ENCODE results near the gene MAPKAP1. TPM values are rescaled to one million over a fixed set of nuclear protein-coding genes. Genes with fewer than 3 reads are reported as not detected.

Gene MAPKAP1
- total RNA-seq, 1 donor from 2014 or later: 76.9 TPM

DNA sequence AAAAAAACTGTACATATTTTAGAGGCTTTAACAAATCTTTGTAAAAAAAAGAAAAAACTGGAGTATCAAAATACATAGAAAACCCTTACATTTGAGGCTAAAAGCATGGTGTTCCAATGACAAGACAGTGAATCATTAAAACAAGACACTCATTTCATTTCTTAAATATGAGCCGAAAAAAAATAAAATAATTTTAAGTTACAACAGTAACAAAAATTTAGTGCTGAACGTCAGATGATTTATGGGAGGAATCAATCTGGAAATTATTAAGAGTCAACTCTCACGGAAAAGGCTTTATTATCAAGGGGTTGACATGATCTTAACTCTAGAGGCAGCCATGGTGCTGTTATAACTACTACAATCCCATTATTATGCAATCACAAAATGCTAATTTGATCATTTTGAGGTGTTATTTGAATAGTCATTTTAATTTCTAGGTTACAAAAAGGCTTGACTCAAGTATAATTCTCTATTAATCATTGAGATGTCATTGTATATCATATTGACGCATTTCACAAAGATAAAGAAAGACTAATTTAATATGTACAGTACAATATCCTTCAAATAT lies 51.9 kb downstream of the MAPKAP1 start:
- H3K4me1 Mint-ChIP-seq (ENCODE audit: unreplicated experiment): peaks cover 34% of the 10 kb centered on the region
- DNase-seq (ENCODE audit: extremely low spot score, unreplicated experiment): no peak
- no peaks in the 10 kb centered on the region for H3K9me3 Mint-ChIP-seq (ENCODE audit: unreplicated experiment)
- peaks cover 5% of the 10 kb centered on the region for H3K36me3 Mint-ChIP-seq (ENCODE audit: unreplicated experiment)
- H3K27ac Mint-ChIP-seq (ENCODE audit: unreplicated experiment): peak overlapping the region; percentile 76
- no peaks in the 10 kb centered on the region for H3K27me3 Mint-ChIP-seq (ENCODE audit: unreplicated experiment)
- TF ChIP-seq, protein P1, sequence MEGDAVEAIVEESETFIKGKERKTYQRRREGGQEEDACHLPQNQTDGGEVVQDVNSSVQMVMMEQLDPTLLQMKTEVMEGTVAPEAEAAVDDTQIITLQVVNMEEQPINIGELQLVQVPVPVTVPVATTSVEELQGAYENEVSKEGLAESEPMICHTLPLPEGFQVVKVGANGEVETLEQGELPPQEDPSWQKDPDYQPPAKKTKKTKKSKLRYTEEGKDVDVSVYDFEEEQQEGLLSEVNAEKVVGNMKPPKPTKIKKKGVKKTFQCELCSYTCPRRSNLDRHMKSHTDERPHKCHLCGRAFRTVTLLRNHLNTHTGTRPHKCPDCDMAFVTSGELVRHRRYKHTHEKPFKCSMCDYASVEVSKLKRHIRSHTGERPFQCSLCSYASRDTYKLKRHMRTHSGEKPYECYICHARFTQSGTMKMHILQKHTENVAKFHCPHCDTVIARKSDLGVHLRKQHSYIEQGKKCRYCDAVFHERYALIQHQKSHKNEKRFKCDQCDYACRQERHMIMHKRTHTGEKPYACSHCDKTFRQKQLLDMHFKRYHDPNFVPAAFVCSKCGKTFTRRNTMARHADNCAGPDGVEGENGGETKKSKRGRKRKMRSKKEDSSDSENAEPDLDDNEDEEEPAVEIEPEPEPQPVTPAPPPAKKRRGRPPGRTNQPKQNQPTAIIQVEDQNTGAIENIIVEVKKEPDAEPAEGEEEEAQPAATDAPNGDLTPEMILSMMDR (IDR thresholded peaks at IDR 0.05): no peak
- H3K4me3 Mint-ChIP-seq (ENCODE audit: unreplicated experiment): no peak overlapping the region

DNA sequence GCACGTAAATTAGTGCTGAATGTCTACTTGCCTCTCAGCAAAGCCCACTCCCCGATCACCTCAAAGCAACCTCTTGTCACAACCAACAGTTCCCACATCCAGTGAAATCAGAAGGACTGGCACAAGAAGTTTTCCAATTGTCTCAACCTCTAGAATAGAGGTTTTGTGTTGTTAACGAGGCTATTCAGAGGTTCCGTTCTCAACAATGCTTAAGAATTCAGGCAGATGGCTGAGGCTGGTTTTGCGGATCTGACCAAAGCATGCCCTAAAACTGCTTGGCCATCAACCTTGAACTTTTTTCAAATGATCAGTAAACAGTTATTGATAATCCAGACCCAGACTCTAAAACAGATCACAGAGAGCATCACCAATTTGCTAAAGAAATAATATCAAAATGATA lies 52.9 kb downstream of the MAPKAP1 start:
- DNase-seq (ENCODE audit: extremely low spot score, unreplicated experiment): no peak
- Mint-ChIP-seq H3K27ac (ENCODE audit: unreplicated experiment) (no peak overlapping the region), H3K27me3 (ENCODE audit: unreplicated experiment) (no peaks in the 10 kb centered on the region), H3K4me1 (ENCODE audit: unreplicated experiment) (peaks cover 44% of the 10 kb centered on the region), H3K4me3 (ENCODE audit: unreplicated experiment) (no peak overlapping the region), H3K9me3 (ENCODE audit: unreplicated experiment) (no peaks in the 10 kb centered on the region), H3K36me3 (ENCODE audit: unreplicated experiment) (peaks cover 5% of the 10 kb centered on the region)
- TF ChIP-seq, protein P1 (IDR thresholded peaks at IDR 0.05): no peak

DNA sequence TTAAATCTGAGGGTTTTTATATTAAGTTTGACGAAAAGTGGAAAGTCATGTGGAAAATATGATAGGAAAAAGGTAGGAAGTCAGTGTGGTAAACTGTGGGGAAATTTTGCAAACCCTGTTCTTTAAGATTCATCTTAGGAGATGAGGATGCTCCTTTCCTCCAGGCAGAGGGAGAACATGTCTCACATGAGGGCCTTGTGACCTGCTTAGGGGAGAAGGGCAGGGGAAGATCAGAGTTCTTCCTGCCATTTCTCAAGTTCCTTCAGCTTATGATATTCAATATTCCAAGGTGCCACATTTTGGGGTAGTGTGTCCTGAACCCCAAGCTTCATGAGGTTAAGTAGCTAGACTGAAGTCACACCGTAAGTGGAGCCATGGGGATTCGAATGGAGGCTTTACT lies 53.7 kb downstream of the MAPKAP1 start:
- Mint-ChIP-seq H3K4me1 (ENCODE audit: unreplicated experiment) (peaks cover 45% of the 10 kb centered on the region), H3K36me3 (ENCODE audit: unreplicated experiment) (peaks cover 5% of the 10 kb centered on the region), H3K4me3 (ENCODE audit: unreplicated experiment) (no peak overlapping the region), H3K27ac (ENCODE audit: unreplicated experiment) (no peak overlapping the region), H3K9me3 (ENCODE audit: unreplicated experiment) (no peaks in the 10 kb centered on the region), H3K27me3 (ENCODE audit: unreplicated experiment) (no peaks in the 10 kb centered on the region)
- no peak for DNase-seq (ENCODE audit: extremely low spot score, unreplicated experiment)
- TF ChIP-seq, protein P1 (IDR thresholded peaks at IDR 0.05): no peak

DNA sequence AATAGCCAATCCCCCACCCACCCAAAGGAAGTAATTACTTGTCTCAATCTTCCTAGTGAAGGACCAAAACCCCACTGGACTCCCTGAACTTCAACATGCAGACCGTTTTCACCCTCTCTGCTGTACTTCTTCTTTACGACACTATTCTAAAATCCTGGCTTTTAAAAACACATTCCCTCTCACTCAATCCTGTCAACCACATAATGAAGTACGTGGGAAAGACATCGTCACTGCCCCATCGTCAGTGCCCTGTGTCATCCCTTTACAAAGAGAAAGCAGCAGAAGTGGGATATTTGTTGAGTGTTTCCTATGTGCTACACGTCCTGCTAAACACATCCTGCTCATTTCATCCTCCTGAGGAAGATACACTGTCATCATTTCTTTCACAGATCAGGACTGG lies 54.2 kb downstream of the MAPKAP1 start:
- peaks cover 5% of the 10 kb centered on the region for H3K36me3 Mint-ChIP-seq (ENCODE audit: unreplicated experiment)

DNA sequence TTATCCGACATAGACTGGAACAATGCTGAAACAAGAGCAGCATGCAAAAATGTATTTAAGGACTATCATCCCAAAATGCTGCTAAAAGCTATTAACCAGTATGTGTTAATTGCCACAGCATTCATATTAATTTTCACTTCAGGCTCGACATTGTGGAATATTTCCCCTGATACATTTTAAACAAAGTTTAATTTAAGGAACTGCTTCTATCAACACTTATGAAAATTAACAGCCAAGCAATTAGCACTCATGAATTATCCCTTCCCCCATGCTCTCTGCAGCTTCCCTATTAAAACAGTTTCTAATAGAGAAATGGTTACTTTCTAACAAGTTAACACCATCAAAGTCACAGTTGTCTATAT lies 54.8 kb downstream of the MAPKAP1 start:
- no peaks in the 10 kb centered on the region for H3K27me3 Mint-ChIP-seq (ENCODE audit: unreplicated experiment)
- H3K4me3 Mint-ChIP-seq (ENCODE audit: unreplicated experiment): no peak overlapping the region
- H3K27ac Mint-ChIP-seq (ENCODE audit: unreplicated experiment): no peak overlapping the region
- peaks cover 50% of the 10 kb centered on the region for H3K4me1 Mint-ChIP-seq (ENCODE audit: unreplicated experiment)
- H3K9me3 Mint-ChIP-seq (ENCODE audit: unreplicated experiment): no peaks in the 10 kb centered on the region
- TF ChIP-seq, protein P1 (IDR thresholded peaks at IDR 0.05): no peak
- peaks cover 5% of the 10 kb centered on the region for H3K36me3 Mint-ChIP-seq (ENCODE audit: unreplicated experiment)
- no peak for DNase-seq (ENCODE audit: extremely low spot score, unreplicated experiment)

More for the DNA sequence above, 54.2 kb downstream of the MAPKAP1 start:
- TF ChIP-seq, protein P1 (IDR thresholded peaks at IDR 0.05): no peak
- no peak for DNase-seq (ENCODE audit: extremely low spot score, unreplicated experiment)
- Mint-ChIP-seq H3K4me3 (ENCODE audit: unreplicated experiment) (no peak overlapping the region), H3K27me3 (ENCODE audit: unreplicated experiment) (no peaks in the 10 kb centered on the region), H3K4me1 (ENCODE audit: unreplicated experiment) (peaks cover 45% of the 10 kb centered on the region), H3K27ac (ENCODE audit: unreplicated experiment) (no peak overlapping the region), H3K9me3 (ENCODE audit: unreplicated experiment) (no peaks in the 10 kb centered on the region)
